T-cell (primary cell): ENCODE measurements around the gene DOCK11. TPM values are rescaled to one million over a fixed set of nuclear protein-coding genes. Genes with fewer than 3 reads are reported as not detected.

Source experiments
- ATAC-seq, 4 experiments: fragments of 200-7000 bp in 3 of 4; fragments of 150-1000 bp in 1 of 4; cut with Tn5 transposase; replicated peaks in 1 of 4; 1 replicate in 3 of 4; 2 replicates in 1 of 4; pipeline ENCODE4 v1.10.0; 2021; ENCODE audit warnings: moderate library complexity in 3 of 4, mild to moderate bottlenecking in 2 of 4, moderate number of reproducible peaks in 1 of 4
- CTCF ChIA-PET, 2 donors: fragments of 300-600 bp; sonication (Branson Sonifier 250); formaldehyde crosslinking; loops; one replicate each; lab custom pipeline; 2022; ENCODE audit warnings: antibody characterized with exemption in 2 of 2; lab: Charles Lee
- POLR2A ChIA-PET, 2 donors: fragments of 300-600 bp; sonication (Branson Sonifier 250); formaldehyde crosslinking; loops; one replicate each; lab custom pipeline; 2022; ENCODE audit warnings: antibody characterized with exemption in 2 of 2; lab: Charles Lee
- DNase-seq, 35 experiments: peaks; one replicate each; pipeline versions ENCODE4 v3.0.0 to v3.0.0-alpha.2; 2013 to 2023
- H3K27ac ChIP-seq: one replicate; pipeline ENCODE4 v1.5.1; 2013; ENCODE audit warnings: low read length
- H3K27me3 ChIP-seq, 2 experiments: replicated peaks in 1 of 2; 1 replicate in 1 of 2; 2 replicates in 1 of 2; pipeline versions ENCODE4 v1.6.1 to v1.7.0; 2013; ENCODE audit warnings: low read length in 1 of 2, mixed read lengths in 1 of 2; ENCODE audit not compliant: control insufficient read depth in 2 of 2, insufficient read depth in 2 of 2; ENCODE audit errors: extremely low read depth in 1 of 2
- H3K36me3 ChIP-seq, 2 donors: 1 replicate in 1 of 2; 2 replicates in 1 of 2; pipeline versions ENCODE4 v1.6.1 to v1.7.0; 2013; ENCODE audit warnings: low read length in 1 of 2; ENCODE audit not compliant: control insufficient read depth in 2 of 2, insufficient read depth in 1 of 2; ENCODE audit errors: extremely low read depth in 1 of 2
- H3K4me1 ChIP-seq, 2 experiments: 1 replicate in 1 of 2; 2 replicates in 1 of 2; pipeline versions ENCODE4 v1.6.1 to v1.7.0; 2013; ENCODE audit warnings: low read length in 2 of 2, mixed read lengths in 1 of 2; ENCODE audit not compliant: insufficient read depth in 2 of 2, control insufficient read depth in 1 of 2; ENCODE audit errors: extremely low read depth in 1 of 2
- H3K4me3 ChIP-seq, 2 donors: 1 replicate in 1 of 2; 2 replicates in 1 of 2; pipeline versions ENCODE4 v1.5.1 to v1.7.0; 2013; ENCODE audit warnings: mild to moderate bottlenecking in 2 of 2, low read length in 1 of 2, moderate library complexity in 1 of 2; ENCODE audit not compliant: control insufficient read depth in 1 of 2; ENCODE audit errors: extremely low read depth in 1 of 2
- H3K9me3 ChIP-seq: 2 replicates; pipeline ENCODE4 v1.7.0; 2013
- H3K27ac Mint-ChIP-seq, 2 donors: one replicate each; pipeline ENCODE4 v1.8.0; 2020 to 2021; ENCODE audit warnings: mild to moderate bottlenecking in 2 of 2, mixed read lengths in 2 of 2
- H3K27me3 Mint-ChIP-seq, 2 donors: one replicate each; pipeline ENCODE4 v1.8.0; 2021 to 2022; ENCODE audit warnings: mixed read lengths in 2 of 2
- H3K36me3 Mint-ChIP-seq: one replicate; pipeline ENCODE4 v1.8.0; 2021; ENCODE audit warnings: mixed read lengths
- H3K4me1 Mint-ChIP-seq, 3 donors: one replicate each; pipeline ENCODE4 v1.8.0; 2020 to 2022; ENCODE audit warnings: mixed read lengths in 3 of 3, mild to moderate bottlenecking in 1 of 3
- H3K4me3 Mint-ChIP-seq, 3 donors: one replicate each; pipeline ENCODE4 v1.8.0; 2020 to 2022; ENCODE audit warnings: mild to moderate bottlenecking in 3 of 3, mixed read lengths in 3 of 3, moderate library complexity in 3 of 3
- H3K9me3 Mint-ChIP-seq, 3 donors: one replicate each; pipeline ENCODE4 v1.8.0; 2020 to 2022; ENCODE audit warnings: mixed read lengths in 3 of 3
- WGBS: methylation state at CpG from one replicate; pipeline ENCODE4 v1.1.5; 2013; ENCODE audit warnings: missing lambda C conversion rate; ENCODE audit not compliant: insufficient coverage; 5-methylcytosine and 5-hydroxymethylcytosine counted together
- total RNA-seq, 35 experiments: library from RNA in 6 of 35; stranded (reverse) in 6 of 35; fragments of 120-200 nt in 1 of 35; gene quantifications; one replicate each; pipeline versions ENCODE4 v1.2.1 to v1.2.4 and lab custom pipeline; 2013 to 2026

DOCK11 gene
- total RNA-seq, 5 donors from 2014 or later (not counting 1 experiment from before 2014, with no cell fraction given), result 90.7 to 102 (median 94.5) TPM

GRCh38 chrX:118497180-118497818 is 1.7 kb downstream of the DOCK11 start:
- Histone ChIP-seq H3K9me3 (no peaks in the 10 kb centered on the region), H3K27me3 (no peaks in the 10 kb centered on the region), H3K36me3 (peaks cover 0 to 7% of the 10 kb centered on the region in 2 donors), H3K4me1 (peaks cover 13 to 41% of the 10 kb centered on the region in 2 experiments), H3K27ac (peak overlapping the region; percentile 77), H3K4me3 (peak overlapping the region; percentile 66 to 80)
- peak overlapping the region; percentile 96 to 98 for H3K27ac Mint-ChIP-seq
- ChIA-PET CTCF (interaction anchor here in 1 of 2 donors (0.7 to 2.8 kb wide), 4 partner anchors 37 to 146 kb away, joined by 3 to 17 read pairs (median 7); no protein-coding TSS in a partner anchor), POLR2A (interaction anchor here in 1 of 2 donors (0.5 to 1.1 kb wide), 11 partner anchors 10 to 1432 kb away, joined by 3 to 17 read pairs (median 4); no protein-coding TSS in a partner anchor)
- peak overlapping the region; percentile 95 to 98 (median 95) for H3K4me3 Mint-ChIP-seq
- peak in 25 of 35 experiments; percentile 2 to 55 (median 25) for DNase-seq
- peaks cover 5% of the 10 kb centered on the region for H3K36me3 Mint-ChIP-seq
- peak in 3 of 4 experiments; percentile 18 to 23 (median 21) for ATAC-seq
- H3K4me1 Mint-ChIP-seq, result peaks cover 24 to 36% (median 33%) of the 10 kb centered on the region in 3 donors
- H3K27me3 Mint-ChIP-seq, result peaks cover 0 to 11% of the 10 kb centered on the region in 2 donors
- H3K9me3 Mint-ChIP-seq, result no peaks in the 10 kb centered on the region
- WGBS, result no CpG with 5 or more reads among the region's 7 CpGs

DNA sequence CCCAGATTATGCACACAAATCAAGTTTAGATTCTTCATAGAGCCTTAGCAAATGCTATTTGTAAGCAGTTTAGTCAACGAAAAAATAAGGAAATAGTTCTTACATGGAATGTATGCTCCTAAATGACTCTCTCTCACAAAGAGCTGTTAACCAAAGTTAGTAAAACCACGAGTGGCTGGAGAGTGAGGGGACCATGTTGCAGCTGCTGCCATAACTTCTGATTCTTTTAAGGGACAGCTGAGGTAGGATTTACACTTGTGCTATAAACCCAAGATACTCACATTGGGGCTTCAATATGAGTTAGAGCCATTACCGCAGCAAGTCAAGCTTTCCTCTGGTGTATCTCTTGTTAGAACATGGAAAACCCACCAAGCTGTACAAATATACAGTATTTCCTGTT is 2.7 kb downstream of the DOCK11 start:
- WGBS, result no CpG with 5 or more reads among the region's 3 CpGs
- Mint-ChIP-seq H3K4me1 (peaks cover 35 to 46% (median 42%) of the 10 kb centered on the region in 3 donors), H3K9me3 (no peaks in the 10 kb centered on the region), H3K27me3 (peaks cover 0 to 17% of the 10 kb centered on the region in 2 donors), H3K4me3 (peak overlapping the region; percentile 49 to 98 (median 95)), H3K36me3 (peaks cover 10% of the 10 kb centered on the region), H3K27ac (peak overlapping the region; percentile 82 to 98)
- ChIA-PET CTCF (no interaction called here), POLR2A (no interaction called here)
- H3K27ac ChIP-seq, result peak overlapping the region; percentile 56
- H3K36me3 ChIP-seq, result peaks cover 0 to 7% of the 10 kb centered on the region in 2 donors
- no peak for DNase-seq
- no peaks in the 10 kb centered on the region for H3K27me3 ChIP-seq
- H3K9me3 ChIP-seq, result no peaks in the 10 kb centered on the region
- H3K4me3 ChIP-seq, result peak overlapping the region in 1 of 2 donors; percentile 66
- peaks cover 13 to 51% of the 10 kb centered on the region in 2 experiments for H3K4me1 ChIP-seq
- ATAC-seq, result no peak

GRCh38 chrX:118498755-118499154 is 3.1 kb downstream of the DOCK11 start:
- Histone ChIP-seq H3K36me3 (peaks cover 0 to 7% of the 10 kb centered on the region in 2 donors), H3K4me1 (peaks cover 14 to 55% of the 10 kb centered on the region in 2 experiments), H3K9me3 (no peaks in the 10 kb centered on the region), H3K27ac (peak overlapping the region; percentile 56), H3K4me3 (no peak overlapping the region), H3K27me3 (no peaks in the 10 kb centered on the region)
- peaks cover 0 to 17% of the 10 kb centered on the region in 2 donors for H3K27me3 Mint-ChIP-seq
- no peak for ATAC-seq
- peaks cover 10% of the 10 kb centered on the region for H3K36me3 Mint-ChIP-seq
- CTCF ChIA-PET, result interaction anchor here in 1 of 2 donors (0.6 kb wide), 1 partner anchor 153 kb away, joined by 3 read pairs; no protein-coding TSS in a partner anchor
- DNase-seq, result no peak
- peak overlapping the region; percentile 49 to 98 (median 95) for H3K4me3 Mint-ChIP-seq
- H3K9me3 Mint-ChIP-seq, result no peaks in the 10 kb centered on the region
- POLR2A ChIA-PET, result interaction anchor here in 1 of 2 donors (1.1 kb wide), 1 partner anchor 30 kb away, joined by 4 read pairs; no protein-coding TSS in a partner anchor
- H3K4me1 Mint-ChIP-seq, result peaks cover 39 to 50% (median 46%) of the 10 kb centered on the region in 3 donors
- peak overlapping the region; percentile 82 to 98 for H3K27ac Mint-ChIP-seq
- WGBS, result no CpG with 5 or more reads among the region's 2 CpGs

DNA sequence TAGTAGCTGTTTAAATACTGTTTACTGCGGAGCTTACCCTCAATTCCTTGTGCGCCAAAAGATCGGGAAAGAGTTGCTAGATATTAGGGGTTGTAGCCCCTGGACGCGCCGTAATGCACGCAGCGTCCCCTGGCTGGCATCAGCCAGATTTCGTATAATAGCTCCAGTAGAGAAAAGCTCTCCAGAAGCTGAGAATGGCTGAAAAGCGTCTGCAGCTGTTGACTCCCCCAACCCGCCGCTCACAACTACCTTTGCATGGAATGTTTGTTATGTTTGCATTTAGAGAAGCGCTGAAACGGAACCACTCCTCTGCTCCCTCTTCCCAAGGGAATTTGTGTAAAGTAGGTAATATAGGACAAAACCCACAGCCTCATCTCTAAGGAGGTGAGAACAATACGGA is 3.7 kb downstream of the DOCK11 start:
- ATAC-seq (no peak), DNase-seq (no peak)
- H3K4me3 ChIP-seq, result no peak overlapping the region
- Mint-ChIP-seq H3K4me3 (peak overlapping the region; percentile 13 to 98 (median 95)), H3K27ac (peak overlapping the region; percentile 82 to 98), H3K36me3 (peaks cover 10% of the 10 kb centered on the region), H3K4me1 (peaks cover 42 to 56% (median 51%) of the 10 kb centered on the region in 3 donors), H3K27me3 (peaks cover 0 to 17% of the 10 kb centered on the region in 2 donors), H3K9me3 (no peaks in the 10 kb centered on the region)
- peaks cover 17 to 58% of the 10 kb centered on the region in 2 experiments for H3K4me1 ChIP-seq
- ChIA-PET POLR2A (interaction anchor here in 1 of 2 donors (1.1 kb wide), 1 partner anchor 30 kb away, joined by 4 read pairs; no protein-coding TSS in a partner anchor), CTCF (interaction anchor here (0.6 to 0.7 kb wide), 2 partner anchors 53 to 154 kb away, joined by 3 read pairs; no protein-coding TSS in a partner anchor)
- no peak overlapping the region for H3K27ac ChIP-seq
- 93% methylated on average over 3 of the region's 15 CpGs for WGBS
- no peaks in the 10 kb centered on the region for H3K9me3 ChIP-seq
- peaks cover 0 to 7% of the 10 kb centered on the region in 2 donors for H3K36me3 ChIP-seq
- H3K27me3 ChIP-seq, result no peaks in the 10 kb centered on the region

GRCh38 chrX:118502161-118502789 is 6.7 kb downstream of the DOCK11 start:
- H3K36me3 ChIP-seq, result peaks cover 0 to 7% of the 10 kb centered on the region in 2 donors
- no CpG with 5 or more reads among the region's 6 CpGs for WGBS
- ChIA-PET CTCF (no interaction called here), POLR2A (interaction anchor here (0.6 to 1.7 kb wide), 2 partner anchors 27 to 29 kb away, joined by 5 to 7 read pairs; no protein-coding TSS in a partner anchor)
- Mint-ChIP-seq H3K27ac (peak overlapping the region; percentile 84 to 98), H3K4me3 (peak overlapping the region; percentile 50 to 70 (median 65)), H3K27me3 (peaks cover 0 to 16% of the 10 kb centered on the region in 2 donors), H3K9me3 (no peaks in the 10 kb centered on the region), H3K36me3 (peaks cover 10% of the 10 kb centered on the region), H3K4me1 (peaks cover 53 to 74% (median 66%) of the 10 kb centered on the region in 3 donors)
- H3K9me3 ChIP-seq, result no peaks in the 10 kb centered on the region
- peak overlapping the region; percentile 66 for H3K27ac ChIP-seq
- no peak overlapping the region for H3K4me3 ChIP-seq
- peak in 1 of 35 experiments; percentile 25 for DNase-seq
- H3K27me3 ChIP-seq, result no peaks in the 10 kb centered on the region
- peaks cover 23 to 75% of the 10 kb centered on the region in 2 experiments for H3K4me1 ChIP-seq
- ATAC-seq, result peak in 3 of 4 experiments; percentile 38 to 49 (median 39)
